ENCODE data around the gene CNTNAP2. TPM values are rescaled to one million over a fixed set of nuclear protein-coding genes. Genes with fewer than 3 reads are reported as not detected.

Gene CNTNAP2
- total and polyA plus RNA-seq, 2 of the 8 experiments (the other 6 are each of a cell fraction or from before 2014, with no cell fraction given) = 27.9 to 71.0 TPM

GRCh38 chr7:146709451-146710027 lies 592.9 kb downstream of the CNTNAP2 start (continued):
- no peak for TF ChIP-seq CHD7 (IDR thresholded peaks at IDR 0.05; ENCODE audit: insufficient replicate concordance, low read length)
- no peak for TF ChIP-seq CBX5 (IDR thresholded peaks at IDR 0.05; ENCODE audit: low read depth, low read length)
- TF ChIP-seq KDM4A (IDR thresholded peaks at IDR 0.05; ENCODE audit: low read depth, low read length, severe bottlenecking) = no peak
